ENCODE measurements around the gene FKBP15. TPM values are rescaled to one million over a fixed set of nuclear protein-coding genes. Genes with fewer than 3 reads are reported as not detected.

Gene FKBP15
- total and polyA plus RNA-seq, 2 of the 13 experiments (the other 11 are each of a cell fraction or from before 2014, with no cell fraction given), result 12.3 to 18.6 TPM

- Histone ChIP-seq H3K27ac (ENCODE audit: extremely low read length, insufficient read depth, low read length) (no peak overlapping the region), H3K4me1 (ENCODE audit: insufficient read depth, low read length) (no peaks in the 10 kb centered on the region), H3K9me3 (ENCODE audit: low read length) (no peaks in the 10 kb centered on the region), H3K36me3 (replicated peaks in 1 of 2; ENCODE audit: control insufficient read depth in 1 of 2, insufficient read depth in 2 of 2, low read length in 2 of 2) (peaks cover 14 to 73% of the 10 kb centered on the region in 2 experiments), H3K4me3 (replicated peaks in 1 of 3; ENCODE audit: insufficient read depth in 1 of 3, low read depth in 2 of 3, low read length in 3 of 3) (no peak overlapping the region), H4K20me1 (ENCODE audit: insufficient read depth, low read length) (no peaks in the 10 kb centered on the region), H3K27me3 (ENCODE audit: control insufficient read depth in 1 of 2, insufficient read depth in 2 of 2, low read length in 2 of 2) (no peaks in the 10 kb centered on the region), H3K9ac (ENCODE audit: insufficient read depth, low read depth, low read length) (no peak overlapping the region), H3K4me2 (ENCODE audit: low read depth, low read length) (no peak overlapping the region), H3K79me2 (ENCODE audit: insufficient read depth, low read length) (no peaks in the 10 kb centered on the region), H2AFZ (ENCODE audit: low read length) (no peak overlapping the region)
- 93% methylated on average over 9 of the region's 9 CpGs for WGBS (ENCODE audit: low lambda C conversion rate)
- in situ Hi-C loops (cut with HindIII; ENCODE audit: extremely low pct_ligation_motif_present, low pct_unique_long_range_greater_than_20kb), result no loop called here
- no peak for ATAC-seq
- intact Hi-C loops (cut with micrococcal nuclease; ENCODE audit: unreplicated experiment), result no loop called here
- no TSS peak for BruUV-seq (replicated peaks)
- POLR2A ChIA-PET, result no interaction called here
- no peak for FAIRE-seq
- TF ChIP-seq ZNF816 (CRISPR knock-in tag; IDR thresholded peaks at IDR 0.05; ENCODE audit: borderline replicate concordance), result no peak
- TF ChIP-seq FOSL2 (CRISPR knock-in tag; IDR thresholded peaks at IDR 0.05), result 0 out of 2 replicates have a peak, but pooled peaks have one; percentile 22
- peak; percentile 4 for DNase-seq (ENCODE audit: low spot score)
- CTCF ChIA-PET (ENCODE audit: low intra/inter-chr PET ratio, low total read pairs), result no interaction called here
Measured at GRCh38 chr9:113187929-113188595, 33.0 kb downstream of the FKBP15 start.

- POLR2A ChIA-PET, result no interaction called here
Measured at GRCh38 chr9:113186137-113186755, 34.8 kb downstream of the FKBP15 start.

More at GRCh38 chr9:113186137-113186755, 34.8 kb downstream of the FKBP15 start:
- intact Hi-C loops (cut with micrococcal nuclease; ENCODE audit: unreplicated experiment) (no loop called here), in situ Hi-C loops (cut with HindIII; ENCODE audit: extremely low pct_ligation_motif_present, low pct_unique_long_range_greater_than_20kb) (no loop called here)
- TF ChIP-seq CBX2 (IDR thresholded peaks at IDR 0.05; ENCODE audit: low read depth, low read length), result no peak
- TF ChIP-seq CBX2 (CRISPR knock-in tag; IDR thresholded peaks at IDR 0.05; ENCODE audit: low read depth), result no peak
- TF ChIP-seq ZFP1 (CRISPR knock-in tag; IDR thresholded peaks at IDR 0.05), result no peak
- TF ChIP-seq YEATS4 (CRISPR knock-in tag; IDR thresholded peaks at IDR 0.05; ENCODE audit: borderline replicate concordance), result no peak
- no peak for TF ChIP-seq ZNF264 (CRISPR knock-in tag; IDR thresholded peaks at IDR 0.05)
- no peak for TF ChIP-seq E2F2 (CRISPR knock-in tag; IDR thresholded peaks at IDR 0.05; ENCODE audit: borderline replicate concordance)
- TF ChIP-seq ZNF577 (CRISPR knock-in tag; IDR thresholded peaks at IDR 0.05; ENCODE audit: borderline replicate concordance, low read depth), result no peak
- TF ChIP-seq NFRKB (IDR thresholded peaks at IDR 0.05), result no peak
- no peak for TF ChIP-seq DDIT3 (CRISPR knock-in tag; IDR thresholded peaks at IDR 0.05)
- FAIRE-seq (no peak), ATAC-seq (no peak), DNase-seq (ENCODE audit: low spot score) (no peak)
- Histone ChIP-seq H2AFZ (ENCODE audit: low read length) (no peak overlapping the region), H3K36me3 (replicated peaks in 1 of 2; ENCODE audit: control insufficient read depth in 1 of 2, insufficient read depth in 2 of 2, low read length in 2 of 2) (peaks cover 15 to 79% of the 10 kb centered on the region in 2 experiments), H3K4me2 (ENCODE audit: low read depth, low read length) (no peak overlapping the region), H3K4me3 (replicated peaks in 1 of 3; ENCODE audit: insufficient read depth in 1 of 3, low read depth in 2 of 3, low read length in 3 of 3) (no peak overlapping the region), H3K79me2 (ENCODE audit: insufficient read depth, low read length) (no peaks in the 10 kb centered on the region), H3K4me1 (ENCODE audit: insufficient read depth, low read length) (no peaks in the 10 kb centered on the region), H4K20me1 (ENCODE audit: insufficient read depth, low read length) (no peaks in the 10 kb centered on the region), H3K27ac (ENCODE audit: extremely low read length, insufficient read depth, low read length) (no peak overlapping the region), H3K9ac (ENCODE audit: insufficient read depth, low read depth, low read length) (no peak overlapping the region), H3K9me3 (ENCODE audit: low read length) (no peaks in the 10 kb centered on the region), H3K27me3 (ENCODE audit: control insufficient read depth in 1 of 2, insufficient read depth in 2 of 2, low read length in 2 of 2) (no peaks in the 10 kb centered on the region)
- BruUV-seq (replicated peaks), result no TSS peak
- 96% methylated on average over 7 of the region's 7 CpGs for WGBS (ENCODE audit: low lambda C conversion rate)
- CTCF ChIA-PET (ENCODE audit: low intra/inter-chr PET ratio, low total read pairs), result no interaction called here

Data from HepG2 (cell line).